IMR-90 (cell line): Measurements from ENCODE around the gene PRSS8.

ENCODE experiments used
- CEBPB ChIP-seq: IDR thresholded peaks from 2 replicates; pipeline ENCODE4 v1.6.1; 2012; ENCODE audit warnings: low read depth, low read length, improper control_type of control experiment
- CTCF ChIP-seq: conservative IDR thresholded peaks from 2 replicates; pipeline ENCODE4 v1.5.1; 2012; ENCODE audit warnings: mild to moderate bottlenecking, low read depth, low read length, improper control_type of control experiment
- MAZ ChIP-seq: IDR thresholded peaks from 2 replicates; pipeline ENCODE4 v1.6.1; 2012; ENCODE audit warnings: low read depth, mild to moderate bottlenecking, low read length, improper control_type of control experiment, moderate library complexity, borderline replicate concordance
- MXI1 ChIP-seq: IDR thresholded peaks from 2 replicates; pipeline ENCODE4 v1.6.1; 2012; ENCODE audit warnings: low read depth, mild to moderate bottlenecking, low read length, moderate library complexity, borderline replicate concordance
- NFE2L2 ChIP-seq: fragments of 150-350 bp; IDR thresholded peaks from 2 replicates; pipeline ENCODE4 v1.6.1; 2016; ENCODE audit warnings: low read depth, mild to moderate bottlenecking, low read length
- POLR2A ChIP-seq: IDR thresholded peaks from 2 replicates; pipeline ENCODE4 v1.6.1; 2012; ENCODE audit warnings: mild to moderate bottlenecking, low read depth, low read length
- RAD21 ChIP-seq: IDR thresholded peaks from 2 replicates; pipeline ENCODE4 v1.6.1; 2012; ENCODE audit warnings: low read length, improper control_type of control experiment
- RCOR1 ChIP-seq: IDR thresholded peaks from 2 replicates; pipeline ENCODE4 v1.6.1; 2012; ENCODE audit warnings: mild to moderate bottlenecking, low read length, improper control_type of control experiment; ENCODE audit not compliant: insufficient replicate concordance
- RFX5 ChIP-seq: IDR thresholded peaks from 2 replicates; pipeline ENCODE4 v1.8.0; 2012; ENCODE audit warnings: low read depth, mild to moderate bottlenecking, low read length, moderate library complexity
- SMC3 ChIP-seq: fragments of 150-350 bp; IDR thresholded peaks from 2 replicates; pipeline ENCODE4 v1.6.1; 2016; ENCODE audit warnings: low read depth, mild to moderate bottlenecking, antibody characterized with exemption, low read length, moderate library complexity
- USF2 ChIP-seq: fragments of 150-350 bp; IDR thresholded peaks from 2 replicates; pipeline ENCODE4 v1.6.1; 2017; ENCODE audit warnings: mild to moderate bottlenecking, antibody characterized with exemption, low read length, low read depth

- TF ChIP-seq MXI1 (no peak), POLR2A (no peak), CTCF (no peak), NFE2L2 (no peak), RFX5 (no peak), SMC3 (no peak), RCOR1 (no peak), MAZ (no peak), RAD21 (no peak), CEBPB (no peak), USF2 (no peak)
Observed at GRCh38 chr16:31086629-31086906, 49.0 kb downstream of the PRSS8 start.
